TTC549 (cell line): ENCODE data around the gene UTP3.
"Not testable (repeated sequence)": the region's sequence is repeated elsewhere in the genome, so short reads cannot be mapped to it uniquely, and the experiment has no call there.

Experiments
- FAIRE-seq: peaks from 2 replicates; lab custom pipeline; 2012; peaks lifted over from hg19 to GRCh38; lab: Jason Lieb, UNC

Gene UTP3

DNA sequence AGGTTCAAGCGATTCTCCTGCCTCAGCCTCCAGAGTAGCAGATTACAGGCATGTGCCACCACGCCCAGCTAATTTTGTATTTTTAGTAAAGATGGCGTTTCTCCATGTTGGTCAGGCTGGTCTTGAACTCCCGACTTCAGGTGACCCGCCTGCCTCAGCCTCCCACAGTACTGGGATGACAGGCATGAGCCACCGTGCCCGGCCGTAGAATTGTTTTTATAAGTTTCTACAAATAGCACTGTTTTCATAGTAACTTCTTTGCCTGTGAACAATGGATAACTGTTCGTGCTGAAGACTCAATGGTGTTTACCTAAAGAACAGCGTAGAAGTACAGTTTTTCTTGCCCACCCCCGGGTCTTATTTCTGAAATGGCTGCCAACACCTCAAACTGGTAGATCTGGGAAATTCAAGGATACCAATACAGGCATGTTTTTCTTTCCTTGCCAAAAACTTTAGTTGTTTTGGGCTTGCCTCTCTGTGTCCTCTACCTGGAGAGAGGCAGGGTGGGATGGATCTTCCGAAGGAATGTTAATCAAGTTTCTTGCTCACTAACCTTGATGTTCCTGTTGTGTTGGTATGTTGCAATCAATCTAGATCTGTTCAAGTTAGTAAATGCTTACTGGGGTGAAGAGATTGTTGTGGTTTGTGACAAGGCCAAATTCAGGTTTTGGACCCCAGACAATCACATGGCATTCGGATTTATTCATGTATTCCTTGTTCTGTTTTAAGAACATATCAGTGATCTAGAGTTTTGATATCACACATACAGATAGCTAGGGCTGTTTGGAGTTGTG lies 30.7 kb downstream of the UTP3 start:
- no peak for FAIRE-seq

DNA sequence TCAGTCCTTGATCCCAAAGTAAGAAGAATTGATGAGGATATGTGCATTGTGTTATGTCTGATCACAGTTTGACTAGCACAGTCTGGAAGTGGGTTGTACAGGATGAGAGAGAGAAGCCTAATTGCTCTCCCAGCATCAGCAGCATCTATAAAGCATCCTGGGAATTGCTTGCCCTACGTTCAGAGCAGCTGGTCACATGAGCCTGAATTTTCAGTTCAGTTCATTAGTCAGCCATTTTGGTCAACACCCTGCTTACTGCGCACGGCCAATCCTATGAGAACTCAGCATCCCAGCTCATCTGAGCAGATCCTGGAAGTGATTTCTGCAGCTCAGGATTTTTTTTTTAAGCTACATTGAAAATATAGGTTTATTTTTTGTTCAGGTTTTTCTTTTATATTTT lies 33.4 kb downstream of the UTP3 start, which contains the start of gene RUFY3:
Gene RUFY3, plus strand, starts transcription at position 218 of the 400 bp plus-strand sequence. CDS start 610 bp downstream, outside the sequence.
- FAIRE-seq = peak; percentile 94

DNA sequence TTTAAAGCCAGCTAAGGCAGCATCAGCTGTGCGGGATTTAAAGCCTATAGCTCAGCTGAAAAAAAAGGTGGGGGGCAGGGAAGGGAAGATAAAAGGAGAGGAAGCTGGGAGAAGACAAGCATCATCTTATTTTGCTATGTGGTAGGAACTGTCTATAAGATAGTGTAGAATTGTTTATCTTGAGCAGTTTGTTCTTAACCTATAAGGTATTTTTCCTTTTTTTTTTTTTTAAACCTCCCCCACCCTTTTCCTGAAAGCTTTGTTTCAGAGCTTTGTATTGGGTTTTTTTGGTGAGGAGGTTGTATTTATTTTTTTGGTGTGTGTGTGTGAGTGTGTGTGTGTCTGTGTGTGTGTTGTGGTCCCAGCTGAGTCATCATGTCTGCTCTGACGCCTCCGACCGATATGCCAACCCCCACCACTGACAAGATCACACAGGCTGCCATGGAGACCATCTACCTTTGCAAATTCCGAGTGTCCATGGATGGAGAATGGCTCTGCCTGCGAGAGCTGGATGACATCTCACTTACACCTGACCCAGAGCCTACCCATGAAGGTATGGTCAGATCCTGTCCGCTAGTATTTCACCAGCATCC lies 34.0 kb downstream of the UTP3 start:
- FAIRE-seq = no peak

DNA sequence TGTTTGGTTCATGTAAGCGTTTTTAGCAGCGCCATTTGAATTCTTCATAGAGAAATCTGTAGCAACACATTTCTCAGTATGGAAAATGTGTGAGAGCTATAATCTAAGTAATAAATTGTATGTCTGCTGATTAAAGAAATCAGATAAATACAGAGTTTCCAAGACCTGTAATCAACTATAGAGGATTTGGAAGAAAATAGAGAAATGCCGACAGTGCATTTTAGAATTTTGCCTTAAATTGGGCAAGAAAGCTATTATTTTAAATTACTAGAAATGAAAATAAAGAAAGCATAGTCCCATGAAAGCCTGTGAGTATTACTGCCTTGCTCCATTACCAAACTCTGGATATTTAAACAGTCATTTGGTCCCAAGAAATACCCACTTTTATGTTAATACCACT lies 36.1 kb downstream of the UTP3 start:
- FAIRE-seq = no peak

GRCh38 chr4:70725633-70726032 lies 37.3 kb downstream of the UTP3 start:
- FAIRE-seq = no peak

- not testable (repeated sequence) for FAIRE-seq
Observed at GRCh38 chr4:70726515-70726914, 38.2 kb downstream of the UTP3 start.

GRCh38 chr4:70728091-70728490 lies 39.8 kb downstream of the UTP3 start:
- no peak for FAIRE-seq

- FAIRE-seq = not testable (repeated sequence)
Observed at GRCh38 chr4:70732878-70733277, 44.5 kb downstream of the UTP3 start.

- FAIRE-seq = no peak
Observed at GRCh38 chr4:70734168-70734954, 46.0 kb downstream of the UTP3 start.

GRCh38 chr4:70734971-70735370 lies 46.6 kb downstream of the UTP3 start:
- no peak for FAIRE-seq

DNA sequence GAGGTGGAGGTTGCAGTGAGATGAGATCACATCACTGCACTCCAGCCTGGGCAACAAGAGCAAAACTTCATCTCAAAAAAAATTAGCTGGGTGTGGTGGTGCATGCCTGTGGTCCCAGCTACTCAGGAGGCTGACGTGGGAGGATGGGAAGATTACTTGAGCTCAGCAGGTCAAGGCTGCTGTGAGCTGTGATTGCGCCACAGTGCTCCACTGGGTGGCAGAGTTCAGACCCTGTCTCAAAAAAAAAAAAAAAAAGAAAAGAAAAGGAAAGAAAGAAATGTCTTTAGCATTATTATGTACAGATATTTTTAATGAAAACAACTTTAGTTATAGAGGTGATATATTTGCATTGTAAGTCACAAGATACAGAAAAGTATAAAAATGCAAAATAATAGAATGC lies 47.6 kb downstream of the UTP3 start:
- not testable (repeated sequence) for FAIRE-seq

- FAIRE-seq = no peak
Observed at GRCh38 chr4:70737006-70737405, 48.7 kb downstream of the UTP3 start.

- FAIRE-seq = no peak
Observed at GRCh38 chr4:70737409-70737808, 49.1 kb downstream of the UTP3 start.

DNA sequence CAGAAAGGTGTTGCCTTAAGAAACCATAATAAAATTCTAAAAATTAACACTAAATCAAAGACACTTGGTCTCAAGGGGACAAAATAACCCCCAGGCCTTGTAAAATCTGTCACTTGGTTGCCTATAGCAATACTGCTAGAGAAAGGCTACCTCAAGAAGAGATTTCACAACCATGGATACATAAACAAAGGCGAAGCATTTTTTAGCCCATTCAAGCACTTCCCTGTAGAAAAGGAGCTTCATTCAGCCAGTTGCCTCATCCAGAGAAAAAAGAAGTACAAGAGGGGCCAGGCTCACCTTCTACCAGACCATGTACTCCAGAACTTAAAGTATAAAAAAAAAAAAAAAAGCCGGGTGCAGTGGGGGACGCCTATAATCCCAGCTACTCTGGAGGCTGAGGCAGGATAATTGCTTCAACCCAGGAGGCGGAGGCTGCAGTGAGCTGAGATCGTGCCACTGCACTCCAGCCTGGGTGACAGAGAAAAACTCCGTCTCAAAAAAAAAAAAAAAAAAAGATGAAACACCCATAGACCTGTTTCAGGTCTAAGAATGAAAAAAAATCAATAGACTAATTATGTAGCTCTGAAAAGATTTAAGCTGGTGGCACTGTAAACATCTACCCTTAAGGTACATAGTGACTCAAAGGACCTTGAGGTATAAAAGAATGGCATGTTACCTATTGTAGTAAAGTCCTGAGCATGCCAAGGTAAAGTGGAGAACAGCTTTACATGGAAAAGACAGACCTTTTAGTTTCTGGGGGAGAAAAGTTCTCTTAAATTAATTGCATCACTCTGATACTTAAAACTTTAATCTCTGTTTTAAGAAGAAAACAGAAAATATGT lies 51.4 kb downstream of the UTP3 start:
- FAIRE-seq = no peak
